Psoas muscle (tissue), 8 donors: ENCODE results near the gene PRUNE2. TPM values are rescaled to one million over a fixed set of nuclear protein-coding genes. Genes with fewer than 3 reads are reported as not detected.

Experiments
- ATAC-seq, 4 donors: fragments of 200-7000 bp; cut with Tn5 transposase; one replicate each; pipeline ENCODE4 v1.9.1; 2020; ENCODE audit warnings: moderate library complexity in 3 of 4, mild to moderate bottlenecking in 2 of 4
- DNase-seq, 2 donors: peaks; one replicate each; pipeline ENCODE4 v3.0.0-alpha.2; 2020
- H3K27ac ChIP-seq: fragments of 200-600 bp; one replicate; pipeline ENCODE4 v1.8.0; 2022
- H3K27me3 ChIP-seq, 3 donors: fragments of 200-600 bp in 1 of 3; one replicate each; pipeline versions ENCODE4 v1.6.1 to v1.8.0; 2013 to 2022; ENCODE audit warnings: low read length in 2 of 3, mild to moderate bottlenecking in 2 of 3, moderate library complexity in 1 of 3; ENCODE audit not compliant: insufficient read depth in 3 of 3
- H3K36me3 ChIP-seq, 2 donors: fragments of 200-600 bp in 1 of 2; one replicate each; pipeline versions ENCODE4 v1.6.1 to v1.8.0; 2013 to 2022; ENCODE audit warnings: low read depth in 1 of 2, mild to moderate bottlenecking in 1 of 2, moderate library complexity in 1 of 2; ENCODE audit not compliant: insufficient read depth in 1 of 2
- H3K4me1 ChIP-seq: fragments of 200-600 bp; one replicate; pipeline ENCODE4 v1.8.0; 2022
- H3K4me3 ChIP-seq: fragments of 200-600 bp; one replicate; pipeline ENCODE4 v1.8.0; 2022; ENCODE audit warnings: mild to moderate bottlenecking
- H3K9me3 ChIP-seq: fragments of 200-600 bp; one replicate; pipeline ENCODE4 v1.8.0; 2022
- CTCF ChIP-seq: fragments of 200-600 bp; IDR thresholded peaks from one replicate; pipeline ENCODE4 v1.8.0; 2022; ENCODE audit warnings: antibody characterized with exemption
- WGBS, 3 donors: extraction: QIAGEN DNeasy Blood & Tissue Kit; methylation state at CpG; one replicate each; pipeline versions ENCODE4 v1.1.6 to v1.1.7; 2013; 5-methylcytosine and 5-hydroxymethylcytosine counted together
- intact Hi-C, 2 donors: fragments of 100-400 bp; cut with DNase I; formaldehyde crosslinking; loops; one replicate each; pipeline versions ENCODE4 v1.11.0 to v1.14.2; 2022
- polyA plus RNA-seq, 3 donors: library from polyadenylated mRNA; stranded (reverse); fragments of 200-250 nt; gene quantifications; one replicate each; pipeline ENCODE4 v1.2.3, GENCODE V29; 2013
- total RNA-seq, 4 donors: library from RNA; stranded (reverse); fragmentation: NEBNext Ultra II Directional in 2 of 4; extraction: Animal tissue kit (Norgen Biotek cat#: 25700) in 2 of 4; gene quantifications; one replicate each; pipeline versions ENCODE4 v1.2.1 to v1.2.4, GENCODE V29; 2021 to 2023
- donor health status: healthy with polysubstance abuse.
- donor health status: DM: no; HTN: no; CAD: no; lungs with moderate emphysema.
- donor health status: Bipolar disorder and iron deficiency.
- donor health status: healthy.
- donor health status: DM: yes; HTN: yes; CAD: no.
- donor health status: DM: no; HTN: no; CAD: no.
- donor health status: DM: no; HTN: no; CAD: no.
- donor health status: DM: yes; HTN: yes; CAD: no.

PRUNE2 gene
- total and polyA plus RNA-seq, 7 donors, result 1.2 to 79.9 (median 3.6) TPM

GRCh38 chr9:76894198-76894597, 11.7 kb downstream of the PRUNE2 start:
- H3K4me1 ChIP-seq, result no peaks in the 10 kb centered on the region
- no peak overlapping the region for H3K4me3 ChIP-seq
- H3K27me3 ChIP-seq, result peaks cover 0 to 3% (median 0%) of the 10 kb centered on the region in 3 donors
- intact Hi-C loops, result no loop called here
- H3K36me3 ChIP-seq, result no peaks in the 10 kb centered on the region
- ATAC-seq, result peak in 3 of 4 donors; percentile 53 to 58 (median 53)
- no peak for TF ChIP-seq CTCF
- no peak for DNase-seq
- no peaks in the 10 kb centered on the region for H3K9me3 ChIP-seq
- WGBS, 3 donors, result 22 to 36% (median 30%) methylated on average over 5 of the region's 5 CpGs
- H3K27ac ChIP-seq, result no peak overlapping the region

GRCh38 chr9:76893395-76893932, 12.4 kb downstream of the PRUNE2 start:
- Histone ChIP-seq H3K4me1 (no peaks in the 10 kb centered on the region), H3K27ac (no peak overlapping the region), H3K9me3 (no peaks in the 10 kb centered on the region), H3K4me3 (no peak overlapping the region), H3K36me3 (no peaks in the 10 kb centered on the region), H3K27me3 (no peaks in the 10 kb centered on the region)
- 21 to 38% (median 23%) methylated on average over 4 of the region's 4 CpGs for WGBS, 3 donors
- no peak for TF ChIP-seq CTCF
- DNase-seq (peak in 1 of 2 donors; percentile 22), ATAC-seq (peak in 3 of 4 donors; percentile 33 to 55 (median 49))
- intact Hi-C loops, result no loop called here

- H3K36me3 ChIP-seq, result no peaks in the 10 kb centered on the region
- intact Hi-C loops, result no loop called here
- no peak overlapping the region for H3K27ac ChIP-seq
- H3K4me1 ChIP-seq, result no peaks in the 10 kb centered on the region
- no peaks in the 10 kb centered on the region for H3K9me3 ChIP-seq
- H3K4me3 ChIP-seq, result no peak overlapping the region
- no peak for DNase-seq
- ATAC-seq, result no peak
- H3K27me3 ChIP-seq, result no peaks in the 10 kb centered on the region
- WGBS, 3 donors, result 84 to 91% (median 89%) methylated on average over 5 of the region's 5 CpGs
- TF ChIP-seq CTCF, result no peak
These were observed 14.0 kb downstream of the PRUNE2 start for GRCh38 chr9:76891874-76892273.

GRCh38 chr9:76891279-76891678, 14.6 kb downstream of the PRUNE2 start:
- no peaks in the 10 kb centered on the region for H3K9me3 ChIP-seq
- ATAC-seq (no peak), DNase-seq (no peak)
- H3K27me3 ChIP-seq, result no peaks in the 10 kb centered on the region
- 90 to 93% (median 92%) methylated on average over 5 of the region's 5 CpGs for WGBS, 3 donors
- H3K36me3 ChIP-seq, result no peaks in the 10 kb centered on the region
- intact Hi-C loops, result no loop called here
- no peak overlapping the region for H3K27ac ChIP-seq
- no peaks in the 10 kb centered on the region for H3K4me1 ChIP-seq
- no peak overlapping the region for H3K4me3 ChIP-seq
- TF ChIP-seq CTCF, result no peak

- intact Hi-C loops, result no loop called here
- ATAC-seq, result no peak
- no peaks in the 10 kb centered on the region for H3K4me1 ChIP-seq
- H3K9me3 ChIP-seq, result no peaks in the 10 kb centered on the region
- no peak for TF ChIP-seq CTCF
- no peaks in the 10 kb centered on the region for H3K27me3 ChIP-seq
- no peak for DNase-seq
- H3K4me3 ChIP-seq, result no peak overlapping the region
- H3K27ac ChIP-seq, result no peak overlapping the region
- no peaks in the 10 kb centered on the region for H3K36me3 ChIP-seq
- WGBS, 3 donors, result 75 to 80% (median 76%) methylated on average over 7 of the region's 7 CpGs
These were observed 18.0 kb downstream of the PRUNE2 start for GRCh38 chr9:76887951-76888350.
